CD4-positive, CD25-positive, alpha-beta regulatory T cell (primary cell): ENCODE measurements around the gene CHRM3. TPM values are rescaled to one million over a fixed set of nuclear protein-coding genes. Genes with fewer than 3 reads are reported as not detected.
"Not testable (repeated sequence)": the region's sequence is repeated elsewhere in the genome, so short reads cannot be mapped to it uniquely, and the experiment has no call there.

ENCODE experiments used
- ATAC-seq, 2 donors: fragments of 150-1000 bp; cut with Tn5 transposase; one replicate each; pipeline ENCODE4 v1.10.0; 2021; ENCODE audit warnings: low read depth in 2 of 2, moderate number of reproducible peaks in 2 of 2, moderate library complexity in 1 of 2
- DNase-seq, 3 donors: peaks; one replicate each; pipeline versions ENCODE4 v3.0.0 to v3.0.0-alpha.2; 2012 to 2022; ENCODE audit warnings: mixed read lengths in 1 of 3
- H3K27ac ChIP-seq: one replicate; pipeline ENCODE4 v1.7.0; 2013; ENCODE audit warnings: mild to moderate bottlenecking, low read length; ENCODE audit not compliant: insufficient read depth, poor library complexity, severe bottlenecking
- H3K27me3 ChIP-seq: one replicate; pipeline ENCODE4 v1.7.0; 2013; ENCODE audit warnings: low read length; ENCODE audit not compliant: control insufficient read depth, insufficient read depth
- H3K36me3 ChIP-seq: one replicate; pipeline ENCODE4 v1.7.0; 2013; ENCODE audit warnings: mild to moderate bottlenecking, low read length, moderate library complexity; ENCODE audit not compliant: control insufficient read depth, insufficient read depth
- H3K4me1 ChIP-seq: 2 replicates; pipeline ENCODE4 v1.7.0; 2013; ENCODE audit warnings: mild to moderate bottlenecking, low read length; ENCODE audit not compliant: insufficient read depth, control insufficient read depth, poor library complexity, severe bottlenecking
- H3K4me3 ChIP-seq: one replicate; pipeline ENCODE4 v1.7.0; 2013; ENCODE audit warnings: low read depth, mild to moderate bottlenecking, low read length, moderate library complexity
- H3K9me3 ChIP-seq, 2 experiments: 1 replicate in 1 of 2; 2 replicates in 1 of 2; pipeline ENCODE4 v1.7.0; 2013; ENCODE audit warnings: low read length in 2 of 2, mild to moderate bottlenecking in 1 of 2, moderate library complexity in 1 of 2; ENCODE audit not compliant: control insufficient read depth in 2 of 2
- H3K27ac Mint-ChIP-seq, 3 donors: one replicate each; pipeline ENCODE4 v1.8.0; 2020 to 2022; ENCODE audit warnings: mild to moderate bottlenecking in 3 of 3, mixed read lengths in 3 of 3, moderate library complexity in 2 of 3
- H3K27me3 Mint-ChIP-seq: one replicate; pipeline ENCODE4 v1.8.0; 2022; ENCODE audit warnings: mild to moderate bottlenecking, mixed read lengths
- H3K36me3 Mint-ChIP-seq: one replicate; pipeline ENCODE4 v1.8.0; 2020; ENCODE audit warnings: mixed read lengths
- H3K4me1 Mint-ChIP-seq, 4 donors: one replicate each; pipeline ENCODE4 v1.8.0; 2020 to 2022; ENCODE audit warnings: mixed read lengths in 4 of 4, mild to moderate bottlenecking in 1 of 4
- H3K4me3 Mint-ChIP-seq, 4 donors: one replicate each; pipeline ENCODE4 v1.8.0; 2020 to 2022; ENCODE audit warnings: mild to moderate bottlenecking in 4 of 4, mixed read lengths in 4 of 4, moderate library complexity in 3 of 4
- H3K9me3 Mint-ChIP-seq, 7 donors: one replicate each; pipeline ENCODE4 v1.8.0; 2020 to 2022; ENCODE audit warnings: mixed read lengths in 7 of 7, mild to moderate bottlenecking in 3 of 7, moderate library complexity in 2 of 7
- polyA plus RNA-seq, 4 donors: library from polyadenylated mRNA; unstranded; fragments of 300-500 nt; fragmentation: Illumina TruSeq; gene quantifications; one replicate each; pipeline ENCODE4 v1.2.3, GENCODE V29; 2021
- total RNA-seq: library from RNA; stranded (reverse); gene quantifications from one replicate; pipeline ENCODE4 v1.2.3, GENCODE V29; 2022

Gene CHRM3
- total and polyA plus RNA-seq, 5 donors from 2014 or later, result 0.13 to 1.3 (median 0.38) TPM

- H3K4me3 Mint-ChIP-seq, result no peak overlapping the region
These were observed 28.5 kb upstream of the CHRM3 start for GRCh38 chr1:239357867-239358266.

DNA sequence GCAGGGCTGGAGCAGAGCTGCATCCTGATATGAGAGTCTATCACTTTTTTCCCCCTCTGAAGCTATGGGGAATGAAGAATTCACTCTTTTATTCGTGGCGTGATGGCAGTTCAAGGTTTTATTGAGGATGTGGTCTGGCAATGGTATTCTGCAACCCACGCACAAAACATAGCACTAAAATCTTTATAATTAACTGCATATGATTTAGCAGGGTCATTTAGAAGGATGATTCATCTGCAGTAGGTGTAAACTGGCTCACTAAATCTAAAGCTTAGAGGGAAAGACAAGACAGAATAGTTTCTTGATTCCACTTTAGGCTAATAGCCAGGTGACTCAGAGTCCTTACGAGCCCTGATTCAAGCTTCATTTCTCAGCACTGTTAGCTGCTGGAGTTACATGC, 25.0 kb upstream of the CHRM3 start:
- H3K4me3 Mint-ChIP-seq, result no peak overlapping the region
- Histone ChIP-seq H3K36me3 (no peaks in the 10 kb centered on the region), H3K4me3 (no peak overlapping the region), H3K27me3 (no peaks in the 10 kb centered on the region), H3K27ac (no peak overlapping the region), H3K9me3 (no peaks in the 10 kb centered on the region), H3K4me1 (no peaks in the 10 kb centered on the region)
- peaks cover 0 to 3% (median 0%) of the 10 kb centered on the region in 7 donors for H3K9me3 Mint-ChIP-seq
- DNase-seq, result no peak
- no peaks in the 10 kb centered on the region for H3K27me3 Mint-ChIP-seq
- H3K27ac Mint-ChIP-seq, result no peak overlapping the region
- ATAC-seq, result no peak
- no peaks in the 10 kb centered on the region for H3K4me1 Mint-ChIP-seq
- no peaks in the 10 kb centered on the region for H3K36me3 Mint-ChIP-seq

More at GRCh38 chr1:239357867-239358266, 28.5 kb upstream of the CHRM3 start:
- H3K36me3 Mint-ChIP-seq, result no peaks in the 10 kb centered on the region
- no peaks in the 10 kb centered on the region for H3K27me3 Mint-ChIP-seq
- H3K4me1 ChIP-seq, result no peaks in the 10 kb centered on the region
- H3K9me3 Mint-ChIP-seq, result peaks cover 0 to 3% (median 0%) of the 10 kb centered on the region in 7 donors
- no peak overlapping the region for H3K27ac ChIP-seq
- H3K27ac Mint-ChIP-seq, result no peak overlapping the region
- H3K4me3 ChIP-seq, result no peak overlapping the region
- no peak for DNase-seq
- H3K36me3 ChIP-seq, result no peaks in the 10 kb centered on the region
- no peak for ATAC-seq
- no peaks in the 10 kb centered on the region for H3K9me3 ChIP-seq
- H3K4me1 Mint-ChIP-seq, result no peaks in the 10 kb centered on the region
- no peaks in the 10 kb centered on the region for H3K27me3 ChIP-seq

DNA sequence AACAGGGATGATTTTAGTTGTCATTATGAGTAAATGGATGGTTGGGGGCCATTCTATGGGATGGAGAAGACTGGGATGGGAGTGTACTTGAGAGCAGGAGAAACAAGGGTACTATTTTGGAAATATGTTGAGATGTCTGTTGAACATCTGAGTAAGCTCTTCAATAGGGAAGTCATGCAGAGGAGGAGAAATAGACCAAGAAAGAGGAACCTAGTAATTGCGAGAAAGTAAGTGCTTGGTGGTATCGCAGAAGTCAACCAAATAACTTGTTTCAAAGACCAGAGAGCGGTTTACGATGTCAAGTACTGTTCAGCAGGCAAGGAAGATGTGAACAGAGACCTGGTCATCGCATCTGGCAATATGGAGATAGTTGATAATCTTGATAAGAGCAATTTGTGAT, 22.4 kb upstream of the CHRM3 start:
- no peak overlapping the region for H3K27ac Mint-ChIP-seq
- H3K9me3 Mint-ChIP-seq, result peaks cover 0 to 3% (median 0%) of the 10 kb centered on the region in 7 donors
- DNase-seq (no peak), ATAC-seq (no peak)
- H3K4me1 Mint-ChIP-seq, result no peaks in the 10 kb centered on the region
- Histone ChIP-seq H3K4me3 (no peak overlapping the region), H3K27me3 (no peaks in the 10 kb centered on the region), H3K9me3 (no peaks in the 10 kb centered on the region), H3K4me1 (no peaks in the 10 kb centered on the region), H3K36me3 (no peaks in the 10 kb centered on the region), H3K27ac (no peak overlapping the region)
- H3K36me3 Mint-ChIP-seq, result no peaks in the 10 kb centered on the region
- H3K4me3 Mint-ChIP-seq, result no peak overlapping the region
- no peaks in the 10 kb centered on the region for H3K27me3 Mint-ChIP-seq

- no peaks in the 10 kb centered on the region for H3K4me1 Mint-ChIP-seq
These were observed 19.1 kb upstream of the CHRM3 start for GRCh38 chr1:239367196-239367810.

DNA sequence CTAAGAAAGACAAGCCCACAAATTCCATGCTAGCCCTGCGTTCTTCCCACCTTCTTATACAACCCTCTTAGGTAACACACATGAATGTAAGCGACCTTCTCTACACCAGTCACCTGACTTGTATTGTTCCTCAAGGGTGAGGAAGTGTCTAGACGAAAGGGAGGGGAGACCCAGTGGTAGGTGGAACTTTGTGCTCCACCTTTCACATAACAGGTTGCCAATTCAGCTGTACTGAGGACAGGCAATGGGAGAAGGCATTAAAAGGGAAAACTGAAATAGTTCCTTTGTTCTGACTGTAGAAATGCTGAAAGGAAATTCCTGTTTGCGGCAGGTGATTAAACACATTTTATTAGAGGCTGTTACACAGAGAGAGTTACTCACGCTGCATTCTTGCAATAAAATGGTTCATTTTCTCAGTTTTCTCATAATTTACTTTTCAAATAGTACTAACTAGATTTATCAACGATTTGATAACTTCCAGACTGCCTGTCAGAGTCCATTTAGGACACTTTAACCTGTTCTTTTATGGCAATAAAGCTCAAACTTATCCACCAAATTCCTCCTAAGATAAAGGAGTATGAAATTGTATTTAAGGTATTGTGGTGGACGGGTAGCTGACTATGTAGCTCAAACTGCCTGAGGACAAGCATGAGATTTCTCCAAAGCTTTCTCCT, 17.8 kb upstream of the CHRM3 start:
- no peak for DNase-seq
- H3K4me1 Mint-ChIP-seq, result no peaks in the 10 kb centered on the region
- H3K4me3 ChIP-seq, result no peak overlapping the region
- no peak overlapping the region for H3K27ac Mint-ChIP-seq
- H3K4me3 Mint-ChIP-seq, result no peak overlapping the region
- no peaks in the 10 kb centered on the region for H3K4me1 ChIP-seq
- H3K9me3 ChIP-seq, result no peaks in the 10 kb centered on the region
- peaks cover 0 to 1% (median 0%) of the 10 kb centered on the region in 7 donors for H3K9me3 Mint-ChIP-seq
- no peaks in the 10 kb centered on the region for H3K36me3 Mint-ChIP-seq
- H3K27me3 ChIP-seq, result no peaks in the 10 kb centered on the region
- no peak overlapping the region for H3K27ac ChIP-seq
- H3K36me3 ChIP-seq, result no peaks in the 10 kb centered on the region
- H3K27me3 Mint-ChIP-seq, result no peaks in the 10 kb centered on the region
- ATAC-seq, result no peak

More at GRCh38 chr1:239367196-239367810, 19.1 kb upstream of the CHRM3 start:
- Mint-ChIP-seq H3K36me3 (no peaks in the 10 kb centered on the region), H3K27me3 (no peaks in the 10 kb centered on the region), H3K27ac (no peak overlapping the region), H3K9me3 (peaks cover 0 to 1% (median 0%) of the 10 kb centered on the region in 7 donors), H3K4me3 (no peak overlapping the region)
- H3K4me3 ChIP-seq, result no peak overlapping the region
- H3K27me3 ChIP-seq, result no peaks in the 10 kb centered on the region
- no peaks in the 10 kb centered on the region for H3K36me3 ChIP-seq
- ATAC-seq, result no peak
- H3K27ac ChIP-seq, result no peak overlapping the region
- no peaks in the 10 kb centered on the region for H3K9me3 ChIP-seq
- DNase-seq, result no peak
- H3K4me1 ChIP-seq, result no peaks in the 10 kb centered on the region

DNA sequence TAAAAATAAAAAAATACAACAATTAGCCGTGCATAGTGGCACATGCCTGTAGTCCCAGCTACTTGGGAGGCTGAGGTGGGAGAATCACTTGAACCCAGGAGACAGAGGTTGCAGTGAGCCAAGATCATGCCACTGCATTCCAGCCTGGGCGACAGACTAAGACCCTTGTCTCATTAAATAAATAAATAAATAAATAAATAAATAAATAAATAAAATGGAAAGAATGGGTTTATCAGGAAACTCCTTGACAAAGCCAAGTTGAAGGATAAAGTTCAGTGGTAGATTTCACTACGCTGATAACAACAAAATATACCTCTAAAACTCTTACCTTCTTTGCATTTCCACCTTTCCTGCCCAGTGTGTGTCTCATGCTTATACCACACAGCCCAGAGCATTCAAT, 15.5 kb upstream of the CHRM3 start:
- not testable (repeated sequence) for H3K27me3 Mint-ChIP-seq, H3K9me3 Mint-ChIP-seq, DNase-seq, H3K27me3 ChIP-seq, H3K4me3 ChIP-seq, ATAC-seq, H3K9me3 ChIP-seq, H3K27ac ChIP-seq, H3K36me3 ChIP-seq, H3K4me1 Mint-ChIP-seq, H3K4me3 Mint-ChIP-seq, H3K4me1 ChIP-seq, H3K36me3 Mint-ChIP-seq, H3K27ac Mint-ChIP-seq

GRCh38 chr1:239382666-239383065, 3.7 kb upstream of the CHRM3 start:
- no peak for ATAC-seq
- DNase-seq, result no peak
- Mint-ChIP-seq H3K27ac (no peak overlapping the region), H3K9me3 (peaks cover 0 to 2% (median 0%) of the 10 kb centered on the region in 7 donors), H3K27me3 (peaks cover 38% of the 10 kb centered on the region), H3K36me3 (no peaks in the 10 kb centered on the region), H3K4me1 (peaks cover 0 to 15% (median 5%) of the 10 kb centered on the region in 4 donors), H3K4me3 (no peak overlapping the region)
- Histone ChIP-seq H3K4me3 (no peak overlapping the region), H3K27me3 (peaks cover 5% of the 10 kb centered on the region), H3K27ac (no peak overlapping the region), H3K9me3 (no peaks in the 10 kb centered on the region), H3K4me1 (peaks cover 6% of the 10 kb centered on the region), H3K36me3 (no peaks in the 10 kb centered on the region)

DNA sequence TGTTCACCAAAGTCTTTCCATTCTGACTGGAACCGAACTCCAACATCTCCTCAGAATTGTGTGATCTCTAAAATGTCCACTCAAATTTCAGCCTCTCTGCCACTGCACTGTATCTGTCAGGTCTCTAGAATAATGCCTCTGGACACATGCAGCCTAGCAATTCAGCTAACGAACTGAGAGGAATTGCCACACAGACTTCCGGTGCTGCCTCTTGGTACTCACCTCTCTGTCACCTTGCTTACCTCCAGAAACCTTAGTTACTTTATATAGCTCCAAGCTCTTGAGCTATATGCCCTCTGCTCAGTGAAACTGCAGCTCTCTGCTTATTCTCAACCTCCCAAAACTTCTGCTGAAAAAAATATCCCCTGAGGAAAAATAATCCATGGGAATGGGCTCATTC, 2.7 kb upstream of the CHRM3 start:
- Mint-ChIP-seq H3K27ac (no peak overlapping the region), H3K36me3 (no peaks in the 10 kb centered on the region), H3K9me3 (peaks cover 0 to 2% (median 0%) of the 10 kb centered on the region in 7 donors), H3K4me1 (peaks cover 0 to 23% (median 7%) of the 10 kb centered on the region in 4 donors), H3K4me3 (no peak overlapping the region), H3K27me3 (peaks cover 49% of the 10 kb centered on the region)
- Histone ChIP-seq H3K27me3 (peaks cover 16% of the 10 kb centered on the region), H3K36me3 (no peaks in the 10 kb centered on the region), H3K4me3 (no peak overlapping the region), H3K9me3 (no peaks in the 10 kb centered on the region), H3K27ac (no peak overlapping the region), H3K4me1 (peaks cover 6% of the 10 kb centered on the region)
- DNase-seq (no peak), ATAC-seq (no peak)
